Measurements from ENCODE around the gene PPP1CC. TPM values are rescaled to one million over a fixed set of nuclear protein-coding genes. Genes with fewer than 3 reads are reported as not detected.

The PPP1CC gene
- total RNA-seq, 1 experiment from 2014 or later, result 321 TPM

DNA sequence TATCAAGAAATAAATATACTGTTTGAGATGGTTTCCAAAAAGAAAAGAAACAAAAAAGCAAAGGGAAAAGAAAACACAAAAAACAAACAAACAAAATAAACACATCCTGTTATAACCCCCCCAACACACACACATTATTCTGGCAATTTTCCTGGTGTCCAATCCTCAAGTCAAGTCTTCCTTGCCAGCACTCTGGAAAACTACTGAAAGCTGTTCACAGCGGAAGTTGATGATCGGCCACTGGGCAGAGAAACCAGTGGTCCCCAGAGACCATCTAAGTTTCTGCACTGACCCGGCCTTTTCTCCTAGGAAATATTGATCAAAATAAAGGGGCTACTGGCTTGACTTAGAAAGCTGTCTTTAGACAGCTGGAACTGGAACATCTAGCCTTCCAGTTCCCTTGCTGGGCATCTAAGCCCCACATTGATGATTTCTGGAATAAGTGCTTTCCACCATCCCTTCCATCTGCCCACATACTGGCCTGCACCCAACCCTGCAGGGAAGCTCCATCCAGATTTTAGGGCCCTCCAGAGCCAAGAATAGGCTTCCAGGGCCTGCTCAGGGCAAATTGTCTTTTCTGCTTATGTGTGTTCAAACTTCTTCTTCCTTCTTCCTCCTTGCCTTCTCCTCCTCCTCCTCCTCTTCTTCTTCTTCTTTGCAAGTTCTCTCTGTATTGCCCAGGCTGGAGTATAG is 11.6 kb upstream of the PPP1CC start:
- Mint-ChIP-seq H3K4me1 (peaks cover 4% of the 10 kb centered on the region; the same call in 1 of the 2 replicates), H3K27ac (no peak overlapping the region), H3K9me3 (no peaks in the 10 kb centered on the region), H3K27me3 (ENCODE audit: low read depth) (no peaks in the 10 kb centered on the region), H3K36me3 (no peaks in the 10 kb centered on the region), H3K4me3 (no peak overlapping the region)
- ChIA-PET CTCF (no interaction called here), POLR2A (no interaction called here)
- no peak for DNase-seq (ENCODE audit: low spot score)
- no peak for ATAC-seq
- TF ChIP-seq CREM (CRISPR knock-in tag; IDR thresholded peaks at IDR 0.05) (no peak), CREB1 (CRISPR knock-in tag; IDR thresholded peaks at IDR 0.05) (no peak), ZNF138 (CRISPR knock-in tag; conservative IDR thresholded peaks at IDR 0.05) (no peak), TP53 (CRISPR knock-in tag; IDR thresholded peaks at IDR 0.05) (no peak), ZNF219 (CRISPR knock-in tag; IDR thresholded peaks at IDR 0.05; ENCODE audit: borderline replicate concordance) (no peak), NFYB (CRISPR knock-in tag; conservative IDR thresholded peaks at IDR 0.05; ENCODE audit: low read depth) (no peak), ZNF416 (CRISPR knock-in tag; IDR thresholded peaks at IDR 0.05) (no peak), MXD4 (CRISPR knock-in tag; IDR thresholded peaks at IDR 0.05; ENCODE audit: borderline replicate concordance) (no peak)
- TF ChIP-seq, protein P1, sequence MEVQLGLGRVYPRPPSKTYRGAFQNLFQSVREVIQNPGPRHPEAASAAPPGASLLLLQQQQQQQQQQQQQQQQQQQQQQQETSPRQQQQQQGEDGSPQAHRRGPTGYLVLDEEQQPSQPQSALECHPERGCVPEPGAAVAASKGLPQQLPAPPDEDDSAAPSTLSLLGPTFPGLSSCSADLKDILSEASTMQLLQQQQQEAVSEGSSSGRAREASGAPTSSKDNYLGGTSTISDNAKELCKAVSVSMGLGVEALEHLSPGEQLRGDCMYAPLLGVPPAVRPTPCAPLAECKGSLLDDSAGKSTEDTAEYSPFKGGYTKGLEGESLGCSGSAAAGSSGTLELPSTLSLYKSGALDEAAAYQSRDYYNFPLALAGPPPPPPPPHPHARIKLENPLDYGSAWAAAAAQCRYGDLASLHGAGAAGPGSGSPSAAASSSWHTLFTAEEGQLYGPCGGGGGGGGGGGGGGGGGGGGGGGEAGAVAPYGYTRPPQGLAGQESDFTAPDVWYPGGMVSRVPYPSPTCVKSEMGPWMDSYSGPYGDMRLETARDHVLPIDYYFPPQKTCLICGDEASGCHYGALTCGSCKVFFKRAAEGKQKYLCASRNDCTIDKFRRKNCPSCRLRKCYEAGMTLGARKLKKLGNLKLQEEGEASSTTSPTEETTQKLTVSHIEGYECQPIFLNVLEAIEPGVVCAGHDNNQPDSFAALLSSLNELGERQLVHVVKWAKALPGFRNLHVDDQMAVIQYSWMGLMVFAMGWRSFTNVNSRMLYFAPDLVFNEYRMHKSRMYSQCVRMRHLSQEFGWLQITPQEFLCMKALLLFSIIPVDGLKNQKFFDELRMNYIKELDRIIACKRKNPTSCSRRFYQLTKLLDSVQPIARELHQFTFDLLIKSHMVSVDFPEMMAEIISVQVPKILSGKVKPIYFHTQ (CRISPR knock-in tag; IDR thresholded peaks at IDR 0.05), result no peak

DNA sequence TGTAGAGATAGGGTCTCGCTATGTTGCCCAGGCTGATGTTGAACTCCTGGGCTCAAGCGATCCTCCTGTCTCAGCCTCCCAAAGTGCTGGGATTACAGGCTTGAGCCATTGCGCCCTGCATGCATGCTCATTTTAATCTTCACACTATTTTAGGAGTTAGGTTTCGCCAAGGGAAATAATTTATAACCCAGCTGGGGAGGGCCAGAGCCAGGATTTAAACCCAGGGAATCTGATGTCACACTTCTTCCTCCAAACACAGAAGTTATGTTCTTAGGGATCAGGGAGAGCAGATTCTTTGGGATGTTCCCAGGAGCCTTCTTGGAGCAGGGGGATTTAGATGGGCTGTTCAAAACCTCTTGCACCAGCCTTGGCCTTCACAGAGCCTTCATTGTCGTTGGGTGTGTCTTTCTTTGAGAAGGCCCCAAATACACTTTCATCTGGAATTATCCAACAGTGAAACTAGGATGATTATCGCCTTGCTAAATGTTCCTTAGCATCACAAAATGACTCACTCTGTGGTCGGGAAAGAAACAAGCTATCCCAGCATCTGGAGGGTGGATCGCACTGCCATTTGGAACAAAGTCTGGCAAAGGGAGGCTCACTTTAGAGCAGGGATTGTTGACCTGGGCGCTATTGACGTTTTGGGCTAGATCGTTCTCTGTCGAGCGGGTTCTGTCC is 8.2 kb upstream of the PPP1CC start:
- ChIA-PET POLR2A (no interaction called here), CTCF (no interaction called here)
- TF ChIP-seq NR1H2 (CRISPR knock-in tag; IDR thresholded peaks at IDR 0.05) (no peak), NR3C1 (CRISPR knock-in tag; conservative IDR thresholded peaks at IDR 0.05; ENCODE audit: low read depth) (no peak), KAT7 (CRISPR knock-in tag; IDR thresholded peaks at IDR 0.05; ENCODE audit: borderline replicate concordance) (no peak), ZNF671 (CRISPR knock-in tag; IDR thresholded peaks at IDR 0.05) (no peak), ZNF416 (CRISPR knock-in tag; IDR thresholded peaks at IDR 0.05) (no peak), ZBTB21 (CRISPR knock-in tag; IDR thresholded peaks at IDR 0.05; ENCODE audit: borderline replicate concordance) (no peak), TP53 (CRISPR knock-in tag; IDR thresholded peaks at IDR 0.05) (no peak), ZNF138 (CRISPR knock-in tag; conservative IDR thresholded peaks at IDR 0.05) (no peak), TCF7 (CRISPR knock-in tag; IDR thresholded peaks at IDR 0.05; ENCODE audit: low read depth) (no peak)
- TF ChIP-seq, protein P2, sequence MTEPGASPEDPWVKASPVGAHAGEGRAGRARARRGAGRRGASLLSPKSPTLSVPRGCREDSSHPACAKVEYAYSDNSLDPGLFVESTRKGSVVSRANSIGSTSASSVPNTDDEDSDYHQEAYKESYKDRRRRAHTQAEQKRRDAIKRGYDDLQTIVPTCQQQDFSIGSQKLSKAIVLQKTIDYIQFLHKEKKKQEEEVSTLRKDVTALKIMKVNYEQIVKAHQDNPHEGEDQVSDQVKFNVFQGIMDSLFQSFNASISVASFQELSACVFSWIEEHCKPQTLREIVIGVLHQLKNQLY (CRISPR knock-in tag; IDR thresholded peaks at IDR 0.05), result no peak
- TF ChIP-seq, protein P3, sequence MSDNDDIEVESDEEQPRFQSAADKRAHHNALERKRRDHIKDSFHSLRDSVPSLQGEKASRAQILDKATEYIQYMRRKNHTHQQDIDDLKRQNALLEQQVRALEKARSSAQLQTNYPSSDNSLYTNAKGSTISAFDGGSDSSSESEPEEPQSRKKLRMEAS (CRISPR knock-in tag; IDR thresholded peaks at IDR 0.05), result no peak
- TF ChIP-seq, protein P4, sequence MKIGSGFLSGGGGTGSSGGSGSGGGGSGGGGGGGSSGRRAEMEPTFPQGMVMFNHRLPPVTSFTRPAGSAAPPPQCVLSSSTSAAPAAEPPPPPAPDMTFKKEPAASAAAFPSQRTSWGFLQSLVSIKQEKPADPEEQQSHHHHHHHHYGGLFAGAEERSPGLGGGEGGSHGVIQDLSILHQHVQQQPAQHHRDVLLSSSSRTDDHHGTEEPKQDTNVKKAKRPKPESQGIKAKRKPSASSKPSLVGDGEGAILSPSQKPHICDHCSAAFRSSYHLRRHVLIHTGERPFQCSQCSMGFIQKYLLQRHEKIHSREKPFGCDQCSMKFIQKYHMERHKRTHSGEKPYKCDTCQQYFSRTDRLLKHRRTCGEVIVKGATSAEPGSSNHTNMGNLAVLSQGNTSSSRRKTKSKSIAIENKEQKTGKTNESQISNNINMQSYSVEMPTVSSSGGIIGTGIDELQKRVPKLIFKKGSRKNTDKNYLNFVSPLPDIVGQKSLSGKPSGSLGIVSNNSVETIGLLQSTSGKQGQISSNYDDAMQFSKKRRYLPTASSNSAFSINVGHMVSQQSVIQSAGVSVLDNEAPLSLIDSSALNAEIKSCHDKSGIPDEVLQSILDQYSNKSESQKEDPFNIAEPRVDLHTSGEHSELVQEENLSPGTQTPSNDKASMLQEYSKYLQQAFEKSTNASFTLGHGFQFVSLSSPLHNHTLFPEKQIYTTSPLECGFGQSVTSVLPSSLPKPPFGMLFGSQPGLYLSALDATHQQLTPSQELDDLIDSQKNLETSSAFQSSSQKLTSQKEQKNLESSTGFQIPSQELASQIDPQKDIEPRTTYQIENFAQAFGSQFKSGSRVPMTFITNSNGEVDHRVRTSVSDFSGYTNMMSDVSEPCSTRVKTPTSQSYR (CRISPR knock-in tag; IDR thresholded peaks at IDR 0.05), result no peak
- no peak overlapping the region for H3K4me3 Mint-ChIP-seq
- no peaks in the 10 kb centered on the region for H3K9me3 Mint-ChIP-seq
- DNase-seq (ENCODE audit: low spot score) (no peak), ATAC-seq (no peak)
- H3K4me1 Mint-ChIP-seq, result peaks cover 4% of the 10 kb centered on the region; the same call in 1 of the 2 replicates
- no peaks in the 10 kb centered on the region for H3K36me3 Mint-ChIP-seq
- H3K27me3 Mint-ChIP-seq (ENCODE audit: low read depth), result no peaks in the 10 kb centered on the region; the same call in 1 of the 2 replicates
- H3K27ac Mint-ChIP-seq, result no peak overlapping the region
